ENCODE results near the gene C16orf89.

GRCh38 chr16:5075637-5076036 is 9.9 kb upstream of the C16orf89 start:
- TF ChIP-seq CTCF (conservative IDR thresholded peaks at IDR 0.05) (no peak), ZFX (IDR thresholded peaks at IDR 0.05) (no peak)
